Measurements from ENCODE around the gene CDH26. TPM values are rescaled to one million over a fixed set of nuclear protein-coding genes. Genes with fewer than 3 reads are reported as not detected.

The CDH26 gene
- total and polyA plus RNA-seq, 2 of the 13 experiments (the other 11 are each of a cell fraction or from before 2014, with no cell fraction given): 0.40 to 1.1 TPM

DNA sequence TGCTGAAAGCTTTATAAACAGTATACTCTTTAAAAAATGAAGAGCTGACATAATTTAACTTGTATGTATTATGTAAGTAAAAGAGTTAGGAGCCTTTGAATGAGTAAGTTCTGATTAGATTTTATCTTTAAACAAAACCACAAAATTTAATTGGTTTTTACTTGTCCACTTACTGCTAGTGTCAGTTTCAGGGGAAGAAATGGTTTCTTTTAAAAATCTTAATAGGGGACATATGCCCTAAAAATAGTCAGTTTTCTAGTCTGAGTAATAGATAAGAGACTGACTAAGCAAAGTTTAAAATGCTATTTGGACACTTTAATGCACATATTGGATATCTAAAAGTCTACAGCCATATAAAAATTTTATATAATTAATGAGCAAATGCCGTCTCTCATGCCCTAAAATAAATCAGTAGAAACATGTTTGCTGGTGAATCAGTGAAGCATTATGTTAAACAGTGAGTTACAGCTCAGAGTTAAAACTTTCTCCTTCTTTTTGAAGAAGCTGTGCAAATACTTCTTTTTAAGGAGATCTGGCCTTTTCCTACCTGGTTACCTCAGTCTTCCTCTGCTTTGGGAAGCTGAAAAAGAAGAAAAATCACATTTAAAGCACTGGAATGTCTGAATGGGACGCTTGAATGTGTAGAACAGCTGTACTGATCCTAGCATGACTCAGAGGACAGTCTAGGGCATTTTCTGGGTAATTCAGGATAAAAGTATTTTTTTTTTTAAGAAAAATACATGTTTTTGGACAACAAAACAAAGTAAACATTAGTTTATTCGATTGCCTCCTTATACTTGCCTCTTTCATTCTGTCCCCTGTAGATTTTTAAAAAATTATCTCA lies 55.3 kb downstream of the CDH26 start:
- intact Hi-C loops (cut with micrococcal nuclease; ENCODE audit: unreplicated experiment) (no loop called here), in situ Hi-C loops (cut with HindIII; ENCODE audit: extremely low pct_ligation_motif_present, low pct_unique_long_range_greater_than_20kb) (no loop called here)
- no TSS peak for BruUV-seq (replicated peaks)
- ChIA-PET POLR2A (no interaction called here), CTCF (ENCODE audit: low intra/inter-chr PET ratio, low total read pairs) (no interaction called here)
- TF ChIP-seq, protein P1, sequence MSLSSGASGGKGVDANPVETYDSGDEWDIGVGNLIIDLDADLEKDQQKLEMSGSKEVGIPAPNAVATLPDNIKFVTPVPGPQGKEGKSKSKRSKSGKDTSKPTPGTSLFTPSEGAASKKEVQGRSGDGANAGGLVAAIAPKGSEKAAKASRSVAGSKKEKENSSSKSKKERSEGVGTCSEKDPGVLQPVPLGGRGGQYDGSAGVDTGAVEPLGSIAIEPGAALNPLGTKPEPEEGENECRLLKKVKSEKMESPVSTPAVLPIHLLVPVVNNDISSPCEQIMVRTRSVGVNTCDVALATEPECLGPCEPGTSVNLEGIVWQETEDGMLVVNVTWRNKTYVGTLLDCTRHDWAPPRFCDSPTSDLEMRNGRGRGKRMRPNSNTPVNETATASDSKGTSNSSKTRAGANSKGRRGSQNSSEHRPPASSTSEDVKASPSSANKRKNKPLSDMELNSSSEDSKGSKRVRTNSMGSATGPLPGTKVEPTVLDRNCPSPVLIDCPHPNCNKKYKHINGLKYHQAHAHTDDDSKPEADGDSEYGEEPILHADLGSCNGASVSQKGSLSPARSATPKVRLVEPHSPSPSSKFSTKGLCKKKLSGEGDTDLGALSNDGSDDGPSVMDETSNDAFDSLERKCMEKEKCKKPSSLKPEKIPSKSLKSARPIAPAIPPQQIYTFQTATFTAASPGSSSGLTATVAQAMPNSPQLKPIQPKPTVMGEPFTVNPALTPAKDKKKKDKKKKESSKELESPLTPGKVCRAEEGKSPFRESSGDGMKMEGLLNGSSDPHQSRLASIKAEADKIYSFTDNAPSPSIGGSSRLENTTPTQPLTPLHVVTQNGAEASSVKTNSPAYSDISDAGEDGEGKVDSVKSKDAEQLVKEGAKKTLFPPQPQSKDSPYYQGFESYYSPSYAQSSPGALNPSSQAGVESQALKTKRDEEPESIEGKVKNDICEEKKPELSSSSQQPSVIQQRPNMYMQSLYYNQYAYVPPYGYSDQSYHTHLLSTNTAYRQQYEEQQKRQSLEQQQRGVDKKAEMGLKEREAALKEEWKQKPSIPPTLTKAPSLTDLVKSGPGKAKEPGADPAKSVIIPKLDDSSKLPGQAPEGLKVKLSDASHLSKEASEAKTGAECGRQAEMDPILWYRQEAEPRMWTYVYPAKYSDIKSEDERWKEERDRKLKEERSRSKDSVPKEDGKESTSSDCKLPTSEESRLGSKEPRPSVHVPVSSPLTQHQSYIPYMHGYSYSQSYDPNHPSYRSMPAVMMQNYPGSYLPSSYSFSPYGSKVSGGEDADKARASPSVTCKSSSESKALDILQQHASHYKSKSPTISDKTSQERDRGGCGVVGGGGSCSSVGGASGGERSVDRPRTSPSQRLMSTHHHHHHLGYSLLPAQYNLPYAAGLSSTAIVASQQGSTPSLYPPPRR (CRISPR knock-in tag; IDR thresholded peaks at IDR 0.05; ENCODE audit: borderline replicate concordance): no peak
- no peaks in the 10 kb centered on the region for H3K4me1 ChIP-seq (ENCODE audit: insufficient read depth, low read length)
- no peaks in the 10 kb centered on the region for H4K20me1 ChIP-seq (ENCODE audit: insufficient read depth, low read length)
- peaks cover 0 to 9% of the 10 kb centered on the region in 2 experiments; a peak in 1 of 5 replicates for H3K27me3 ChIP-seq (ENCODE audit: control insufficient read depth in 1 of 2, insufficient read depth in 2 of 2, low read length in 2 of 2)
- 9% methylated on average over 3 of the region's 3 CpGs for WGBS (ENCODE audit: low lambda C conversion rate)
- H3K4me2 ChIP-seq (ENCODE audit: low read depth, low read length): no peak overlapping the region
- ATAC-seq (no peak), DNase-seq (ENCODE audit: low spot score) (no peak), FAIRE-seq (no peak)
- no peak overlapping the region for H2AFZ ChIP-seq (ENCODE audit: low read length)
- H3K4me3 ChIP-seq (replicated peaks in 1 of 3; ENCODE audit: insufficient read depth in 1 of 3, low read depth in 2 of 3, low read length in 3 of 3): no peak overlapping the region
- H3K9ac ChIP-seq (ENCODE audit: insufficient read depth, low read depth, low read length): no peak overlapping the region
- H3K36me3 ChIP-seq (replicated peaks in 1 of 2; ENCODE audit: control insufficient read depth in 1 of 2, insufficient read depth in 2 of 2, low read length in 2 of 2): no peaks in the 10 kb centered on the region
- no peak overlapping the region for H3K27ac ChIP-seq (ENCODE audit: extremely low read length, insufficient read depth, low read length)
- no peaks in the 10 kb centered on the region for H3K79me2 ChIP-seq (ENCODE audit: insufficient read depth, low read length)
- no peaks in the 10 kb centered on the region for H3K9me3 ChIP-seq (ENCODE audit: low read length)

DNA sequence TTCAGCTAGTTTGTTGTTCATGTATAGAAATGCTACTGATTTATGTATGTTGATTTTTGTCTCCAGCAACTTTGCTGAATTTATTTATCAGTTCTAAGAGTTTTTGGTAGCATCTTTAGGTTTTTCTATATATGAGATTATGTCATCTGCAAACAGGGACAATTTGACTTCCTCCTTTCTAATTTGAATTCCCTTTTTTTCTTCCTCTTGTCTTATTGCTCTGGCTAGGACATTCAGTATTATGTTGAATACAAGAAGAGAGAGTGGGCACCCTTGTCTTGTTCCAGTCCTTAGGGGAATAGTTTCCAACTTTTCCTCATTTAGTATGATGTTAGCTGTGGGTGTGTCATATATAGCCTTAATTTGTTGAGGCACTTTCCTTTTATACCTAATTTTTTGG lies 58.2 kb downstream of the CDH26 start:
- in situ Hi-C loops (cut with HindIII; ENCODE audit: extremely low pct_ligation_motif_present, low pct_unique_long_range_greater_than_20kb): no loop called here
- no peak overlapping the region for H3K9ac ChIP-seq (ENCODE audit: insufficient read depth, low read depth, low read length)
- no peaks in the 10 kb centered on the region for H3K79me2 ChIP-seq (ENCODE audit: insufficient read depth, low read length)
- no peak overlapping the region for H3K4me3 ChIP-seq (replicated peaks in 1 of 3; ENCODE audit: insufficient read depth in 1 of 3, low read depth in 2 of 3, low read length in 3 of 3)
- H3K27ac ChIP-seq (ENCODE audit: extremely low read length, insufficient read depth, low read length): no peak overlapping the region
- H2AFZ ChIP-seq (ENCODE audit: low read length): no peak overlapping the region
- no peaks in the 10 kb centered on the region for H3K4me1 ChIP-seq (ENCODE audit: insufficient read depth, low read length)
- no peak for DNase-seq (ENCODE audit: low spot score)
- CTCF ChIA-PET (ENCODE audit: low intra/inter-chr PET ratio, low total read pairs): no interaction called here
- ATAC-seq: no peak
- POLR2A ChIA-PET: no interaction called here
- no peaks in the 10 kb centered on the region for H4K20me1 ChIP-seq (ENCODE audit: insufficient read depth, low read length)
- H3K4me2 ChIP-seq (ENCODE audit: low read depth, low read length): no peak overlapping the region
- no peaks in the 10 kb centered on the region for H3K36me3 ChIP-seq (replicated peaks in 1 of 2; ENCODE audit: control insufficient read depth in 1 of 2, insufficient read depth in 2 of 2, low read length in 2 of 2)
- H3K9me3 ChIP-seq (ENCODE audit: low read length): no peaks in the 10 kb centered on the region
- intact Hi-C loops (cut with micrococcal nuclease; ENCODE audit: unreplicated experiment): no loop called here
- no peak for FAIRE-seq
- H3K27me3 ChIP-seq (ENCODE audit: control insufficient read depth in 1 of 2, insufficient read depth in 2 of 2, low read length in 2 of 2): peaks cover 0 to 9% of the 10 kb centered on the region in 2 experiments; a peak in 1 of 5 replicates
- no TSS peak for BruUV-seq (replicated peaks)
- TF ChIP-seq SOX5 (CRISPR knock-in tag; IDR thresholded peaks at IDR 0.05; ENCODE audit: borderline replicate concordance): no peak
- TF ChIP-seq TEAD2 (CRISPR knock-in tag; IDR thresholded peaks at IDR 0.05): no peak
- no peak for TF ChIP-seq ZNF296 (CRISPR knock-in tag; conservative IDR thresholded peaks at IDR 0.05)
- TF ChIP-seq, protein P2, sequence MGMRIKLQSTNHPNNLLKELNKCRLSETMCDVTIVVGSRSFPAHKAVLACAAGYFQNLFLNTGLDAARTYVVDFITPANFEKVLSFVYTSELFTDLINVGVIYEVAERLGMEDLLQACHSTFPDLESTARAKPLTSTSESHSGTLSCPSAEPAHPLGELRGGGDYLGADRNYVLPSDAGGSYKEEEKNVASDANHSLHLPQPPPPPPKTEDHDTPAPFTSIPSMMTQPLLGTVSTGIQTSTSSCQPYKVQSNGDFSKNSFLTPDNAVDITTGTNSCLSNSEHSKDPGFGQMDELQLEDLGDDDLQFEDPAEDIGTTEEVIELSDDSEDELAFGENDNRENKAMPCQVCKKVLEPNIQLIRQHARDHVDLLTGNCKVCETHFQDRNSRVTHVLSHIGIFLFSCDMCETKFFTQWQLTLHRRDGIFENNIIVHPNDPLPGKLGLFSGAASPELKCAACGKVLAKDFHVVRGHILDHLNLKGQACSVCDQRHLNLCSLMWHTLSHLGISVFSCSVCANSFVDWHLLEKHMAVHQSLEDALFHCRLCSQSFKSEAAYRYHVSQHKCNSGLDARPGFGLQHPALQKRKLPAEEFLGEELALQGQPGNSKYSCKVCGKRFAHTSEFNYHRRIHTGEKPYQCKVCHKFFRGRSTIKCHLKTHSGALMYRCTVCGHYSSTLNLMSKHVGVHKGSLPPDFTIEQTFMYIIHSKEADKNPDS (CRISPR knock-in tag; IDR thresholded peaks at IDR 0.05): no peak
- TF ChIP-seq KMT2B (CRISPR knock-in tag; IDR thresholded peaks at IDR 0.05): no peak
- TF ChIP-seq, protein P3, sequence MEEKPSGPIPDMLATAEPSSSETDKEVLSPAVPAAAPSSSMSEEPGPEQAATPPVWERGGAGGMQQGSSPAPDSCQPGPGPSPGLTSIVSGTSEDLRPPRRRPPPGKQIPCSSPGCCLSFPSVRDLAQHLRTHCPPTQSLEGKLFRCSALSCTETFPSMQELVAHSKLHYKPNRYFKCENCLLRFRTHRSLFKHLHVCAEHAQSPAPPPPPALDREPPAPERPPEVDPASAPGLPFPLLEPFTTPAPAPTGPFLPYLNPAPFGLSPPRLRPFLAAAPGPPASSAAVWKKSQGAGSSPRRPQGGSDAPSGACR (CRISPR knock-in tag; IDR thresholded peaks at IDR 0.05): no peak
- TF ChIP-seq ZNF331 (CRISPR knock-in tag; IDR thresholded peaks at IDR 0.05): no peak
- no peak for TF ChIP-seq ATAD3A (CRISPR knock-in tag; IDR thresholded peaks at IDR 0.05)
- no peak for TF ChIP-seq ZNF329 (CRISPR knock-in tag; IDR thresholded peaks at IDR 0.05; ENCODE audit: low read depth)

Data from HepG2 (cell line).